SHP77 treated with DMSO at 0.1 percent for 48 hours (cell line): ENCODE results near the gene TRIP6.

Experiments
- DNase-seq: peaks from one replicate; lab custom pipeline; 2025; lab: John Stamatoyannopoulos, UW

The TRIP6 gene

GRCh38 chr7:100867040-100867775, at the start of gene TRIP6:
TSS of gene TRIP6 (plus strand) at chr7:100867387. CDS start at chr7:100867498, 111 bp downstream.
- DNase-seq, result no peak

GRCh38 chr7:100818366-100818765, 48.8 kb upstream of the TRIP6 start:
- DNase-seq, result no peak

DNA sequence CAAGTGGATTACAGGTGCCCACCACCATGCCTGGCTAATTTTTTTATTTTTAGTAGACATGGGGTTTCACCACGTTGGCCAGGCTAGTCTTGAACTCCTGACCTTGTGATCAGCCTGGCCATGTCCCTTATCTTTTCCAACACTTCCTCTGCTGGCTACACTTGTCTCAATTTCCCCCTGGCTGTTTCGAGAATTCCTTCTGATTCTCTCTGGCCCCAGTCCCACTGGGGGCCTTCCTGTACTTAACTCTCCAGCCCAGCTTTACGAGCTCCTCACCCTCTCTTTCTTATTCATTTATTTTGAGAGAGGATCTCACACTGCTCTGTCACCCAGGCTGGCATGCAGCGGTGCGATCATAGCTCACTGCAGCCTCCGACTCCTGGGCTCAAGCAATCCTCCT, 48.4 kb upstream of the TRIP6 start:
- no peak for DNase-seq

DNA sequence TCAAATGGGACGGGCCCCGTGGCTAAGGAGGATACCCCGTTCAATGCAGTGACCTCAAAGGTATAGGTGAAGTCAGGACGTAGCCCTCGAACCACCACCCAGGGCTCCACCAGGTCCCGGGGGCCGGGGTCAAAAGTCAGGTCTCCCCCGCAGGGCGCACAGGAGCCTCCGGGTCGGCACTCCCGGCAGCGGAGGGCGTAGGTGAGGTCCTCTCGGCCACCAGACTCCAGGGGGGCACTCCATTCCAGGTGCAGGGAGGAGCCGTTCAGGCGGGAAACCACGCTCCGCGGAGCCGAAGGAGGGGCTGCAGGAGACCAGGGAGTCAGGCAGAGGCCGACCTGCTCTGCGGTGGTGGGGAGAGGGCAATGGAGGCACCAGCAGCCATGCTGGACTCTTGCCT, 47.6 kb upstream of the TRIP6 start:
- DNase-seq, result no peak

DNA sequence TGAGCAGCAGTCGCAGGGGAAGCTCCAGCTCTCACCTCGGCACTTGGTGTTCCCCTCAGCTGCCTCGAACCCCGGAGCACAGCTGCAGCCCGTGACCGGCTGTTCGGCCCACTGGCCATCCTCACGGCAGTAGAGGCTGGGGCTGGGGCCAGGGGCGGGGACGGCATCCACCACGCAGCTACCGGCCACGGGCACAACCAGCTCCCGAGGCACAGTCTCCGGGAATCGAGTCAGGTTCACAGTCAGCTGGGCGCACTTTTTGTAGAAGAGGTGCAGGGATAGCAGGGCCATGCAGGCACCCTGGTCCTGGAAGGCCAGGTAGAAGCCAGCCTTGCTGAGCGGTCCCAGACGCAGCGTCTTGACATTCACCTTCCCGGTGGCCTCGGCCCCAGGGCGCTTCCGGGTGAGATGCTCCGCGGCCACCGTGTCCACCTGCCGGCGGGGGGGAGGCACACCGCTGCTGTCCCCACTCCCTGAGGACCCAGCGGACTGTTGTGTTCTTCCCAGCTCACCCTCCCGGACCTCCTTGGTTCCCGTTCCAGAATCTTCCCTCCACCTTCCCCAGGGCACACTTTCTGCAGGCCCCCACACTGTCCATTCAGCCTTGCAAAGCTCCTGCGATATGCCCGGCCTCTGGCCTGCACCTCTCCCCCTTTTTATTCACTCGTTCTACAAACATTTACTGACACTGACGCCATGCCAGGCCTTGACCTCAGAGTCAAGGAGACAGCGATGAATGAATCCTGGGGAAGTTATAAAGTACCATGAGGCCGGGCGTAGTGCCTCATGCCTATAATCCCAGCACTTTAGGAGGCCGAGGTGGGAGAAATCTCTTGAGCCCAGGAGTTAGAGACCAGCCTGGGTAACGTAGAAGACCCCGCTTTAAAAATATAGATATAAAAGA, 44.7 kb upstream of the TRIP6 start:
- DNase-seq, result no peak

DNA sequence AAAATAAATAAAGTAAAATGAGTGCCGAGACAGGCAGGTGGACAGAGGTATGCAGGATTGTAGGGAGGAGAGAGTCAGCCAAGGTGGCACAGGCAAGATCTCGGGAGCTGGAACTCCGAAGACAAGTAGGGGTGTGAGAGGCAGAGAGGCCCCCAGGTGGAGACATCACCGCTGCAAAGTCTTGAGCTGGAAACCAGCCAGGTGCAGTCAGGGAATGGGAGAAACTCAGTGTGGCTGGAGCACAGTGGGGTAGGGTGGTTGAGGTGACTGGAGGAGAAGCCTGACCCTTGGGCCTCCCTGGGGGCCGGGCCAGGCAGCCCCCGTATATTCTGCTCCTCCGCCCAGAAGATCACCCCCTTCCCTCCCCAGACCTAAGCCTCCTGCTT, 44.1 kb upstream of the TRIP6 start:
- DNase-seq, result no peak

GRCh38 chr7:100823534-100823933, 43.7 kb upstream of the TRIP6 start:
- DNase-seq, result no peak

GRCh38 chr7:100824499-100825214, 42.5 kb upstream of the TRIP6 start:
- no peak for DNase-seq

DNA sequence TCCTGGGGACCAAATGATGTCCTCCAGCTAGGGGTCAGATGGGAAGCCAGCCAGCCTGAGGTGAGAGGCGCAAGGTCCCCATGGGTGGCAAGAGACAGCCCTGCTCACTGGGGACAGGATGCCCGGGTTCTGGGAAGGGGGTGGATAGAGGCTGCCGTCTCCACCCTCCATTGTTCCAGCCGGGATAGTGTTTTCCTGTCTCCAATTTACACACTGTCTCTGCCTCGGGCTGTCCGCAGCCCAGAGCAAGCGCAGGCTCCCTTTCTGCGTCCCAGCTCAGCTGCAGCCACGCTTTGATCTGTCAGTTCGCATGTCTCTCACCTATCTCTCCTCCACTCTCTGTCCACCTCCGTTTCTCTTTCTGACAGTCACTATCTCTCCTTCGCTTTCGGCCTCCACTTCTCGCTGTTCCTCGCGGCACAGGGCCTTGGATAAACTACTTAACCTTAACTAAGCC, 41.9 kb upstream of the TRIP6 start:
- DNase-seq, result no peak

DNA sequence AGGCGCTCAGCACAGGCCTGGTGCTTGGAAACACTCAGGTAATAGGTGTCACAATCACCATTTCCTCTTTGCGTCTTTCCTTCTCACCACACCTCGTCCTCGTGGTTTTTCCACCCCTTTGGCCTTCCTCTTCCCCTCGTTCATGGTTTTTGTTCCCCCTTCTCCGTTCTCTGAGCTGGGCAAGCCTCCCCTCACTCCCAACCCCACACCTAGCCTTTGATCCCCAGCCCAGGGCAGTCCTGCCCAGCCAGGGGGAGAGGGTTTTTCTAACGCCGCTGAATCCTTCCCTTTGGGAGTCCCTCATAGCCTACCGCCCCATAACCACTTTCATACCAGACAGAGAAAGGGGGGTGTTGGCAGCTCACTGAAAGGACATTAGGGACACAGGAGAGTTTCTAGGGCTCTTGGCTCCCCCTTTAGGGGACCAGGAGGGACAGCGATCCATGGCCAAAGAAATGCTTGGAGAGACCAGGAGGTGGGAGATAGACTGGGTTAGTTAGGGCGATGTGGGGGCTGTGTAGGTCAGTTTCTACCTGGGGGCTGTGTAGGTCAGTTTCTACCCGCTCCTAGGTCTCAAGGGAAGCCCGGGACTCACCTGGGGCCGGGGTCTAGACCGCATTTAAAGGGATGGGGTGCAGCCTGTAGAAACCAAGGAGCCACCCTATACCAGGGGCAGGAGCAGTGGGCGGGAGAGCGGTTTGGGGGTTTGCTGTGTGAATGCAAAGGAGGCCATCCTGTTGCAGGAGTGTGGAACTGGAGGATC, 41.3 kb upstream of the TRIP6 start:
- DNase-seq, result no peak

- no peak for DNase-seq
Measured at GRCh38 chr7:100826514-100827329, 40.5 kb upstream of the TRIP6 start.

DNA sequence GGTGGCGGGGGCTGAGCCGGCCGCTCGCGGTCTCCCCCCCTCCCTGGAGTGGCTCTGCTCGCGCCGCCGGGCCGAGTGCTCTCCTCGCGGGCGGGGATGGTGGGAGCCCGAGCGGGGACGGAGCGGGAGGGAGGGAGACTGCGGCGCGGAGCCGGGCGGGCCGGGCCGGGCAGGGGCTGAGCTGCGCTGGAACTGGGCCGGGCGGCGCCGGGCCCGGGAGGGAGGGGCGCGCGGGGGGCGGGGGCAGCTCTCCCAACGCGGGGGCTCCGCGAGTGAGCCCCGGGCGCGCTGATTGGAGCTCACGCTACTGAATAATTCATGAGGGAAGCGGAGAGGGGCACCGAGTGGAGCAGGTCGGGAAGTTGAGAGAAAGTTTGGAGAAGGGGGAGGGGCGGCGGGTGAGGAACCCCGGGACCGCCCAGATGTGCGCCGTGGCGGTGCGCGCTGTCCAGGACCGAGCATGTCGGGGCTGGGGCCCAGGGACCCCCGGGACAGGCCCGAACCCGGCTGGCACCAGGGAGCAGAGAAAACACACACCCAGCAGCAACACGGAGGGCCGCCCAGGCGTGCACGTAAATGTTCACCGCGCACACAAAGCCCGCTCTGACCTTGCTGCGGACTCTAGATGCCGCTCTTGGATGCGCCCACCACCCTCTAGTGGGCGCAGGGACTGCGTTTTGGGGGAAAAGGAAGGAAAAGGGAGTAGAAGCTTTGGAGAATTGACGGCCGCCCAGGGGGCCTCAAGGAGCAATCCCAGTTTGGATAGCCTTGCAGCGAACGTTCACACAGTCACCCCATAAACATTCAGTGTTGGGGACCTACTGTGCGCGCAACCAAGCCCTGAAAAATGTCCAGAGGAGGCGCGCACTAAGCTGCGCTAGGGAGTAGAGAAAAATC, 39.6 kb upstream of the TRIP6 start, which contains the start of gene EPHB4:
Gene EPHB4, minus strand, starts transcription at position 194 of the 897 bp plus-strand sequence. CDS start 493 bp downstream, outside the sequence.
- no peak for DNase-seq

- DNase-seq, result no peak
Measured at GRCh38 chr7:100829150-100829716, 38.0 kb upstream of the TRIP6 start.

- DNase-seq, result no peak
Measured at GRCh38 chr7:100830396-100830795, 36.8 kb upstream of the TRIP6 start.

DNA sequence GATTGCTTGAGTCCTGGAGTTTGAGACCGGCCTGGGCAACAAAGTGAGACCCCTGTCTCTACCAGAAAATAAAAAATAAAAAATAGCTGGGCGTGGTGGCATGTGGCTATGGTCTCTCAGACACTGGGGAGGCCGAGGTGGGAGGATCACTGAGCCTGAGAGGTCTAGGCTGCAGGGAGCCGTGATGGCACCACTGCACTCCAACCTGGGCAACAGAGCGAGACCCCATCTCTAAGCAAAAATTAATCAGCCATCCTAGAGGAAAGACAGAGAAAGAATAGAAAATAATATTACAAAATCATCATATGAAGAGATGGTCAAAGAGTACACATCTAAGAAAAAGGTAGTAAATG, 34.9 kb upstream of the TRIP6 start:
- DNase-seq, result no peak

- no peak for DNase-seq
Measured at GRCh38 chr7:100835903-100836811, 31.0 kb upstream of the TRIP6 start.

- no peak for DNase-seq
Measured at GRCh38 chr7:100836812-100837098, 30.4 kb upstream of the TRIP6 start.

- peak; percentile 71 for DNase-seq
Measured at GRCh38 chr7:100837099-100837836, 29.9 kb upstream of the TRIP6 start.
